Measurements from ENCODE around the gene DSG1.
"Not testable (repeated sequence)": the region's sequence is repeated elsewhere in the genome, so short reads cannot be mapped to it uniquely, and the experiment has no call there.

The DSG1 gene

GRCh38 chr18:31317860-31318259 lies at the start of gene DSG1:
Gene DSG1 (plus strand): TSS chr18:31318160. CDS start chr18:31318301, 141 bp downstream.
- no peak for DNase-seq

GRCh38 chr18:31268985-31269406 lies 49.0 kb upstream of the DSG1 start:
- no peak for DNase-seq

- no peak for DNase-seq
Observed at GRCh38 chr18:31269566-31269965, 48.4 kb upstream of the DSG1 start.

GRCh38 chr18:31270578-31270977 lies 47.4 kb upstream of the DSG1 start:
- DNase-seq = no peak

- DNase-seq = no peak
Observed at GRCh38 chr18:31273812-31274527, 44.0 kb upstream of the DSG1 start.

- no peak for DNase-seq
Observed at GRCh38 chr18:31274931-31275330, 43.0 kb upstream of the DSG1 start.

- no peak for DNase-seq
Observed at GRCh38 chr18:31275722-31276463, 42.1 kb upstream of the DSG1 start.

GRCh38 chr18:31278609-31279071 lies 39.3 kb upstream of the DSG1 start:
- DNase-seq = no peak

- DNase-seq = no peak
Observed at GRCh38 chr18:31280502-31280901, 37.5 kb upstream of the DSG1 start.

- no peak for DNase-seq
Observed at GRCh38 chr18:31281437-31281836, 36.5 kb upstream of the DSG1 start.

GRCh38 chr18:31289446-31289845 lies 28.5 kb upstream of the DSG1 start:
- not testable (repeated sequence) for DNase-seq

- DNase-seq = no peak
Observed at GRCh38 chr18:31291688-31292087, 26.3 kb upstream of the DSG1 start.

- no peak for DNase-seq
Observed at GRCh38 chr18:31294199-31294747, 23.7 kb upstream of the DSG1 start.

- no peak for DNase-seq
Observed at GRCh38 chr18:31297248-31297647, 20.7 kb upstream of the DSG1 start.

GRCh38 chr18:31301201-31301655 lies 16.7 kb upstream of the DSG1 start:
- DNase-seq = no peak

GRCh38 chr18:31302991-31303390 lies 15.0 kb upstream of the DSG1 start:
- no peak for DNase-seq

- DNase-seq = no peak
Observed at GRCh38 chr18:31303771-31304170, 14.2 kb upstream of the DSG1 start.

GRCh38 chr18:31309115-31309514 lies 8.8 kb upstream of the DSG1 start:
- no peak for DNase-seq

GRCh38 chr18:31316974-31317373 lies 986 bp upstream of the DSG1 start:
- no peak for DNase-seq

- DNase-seq = no peak
Observed at GRCh38 chr18:31321719-31322118, 3.8 kb downstream of the DSG1 start.

GRCh38 chr18:31325051-31325450 lies 7.1 kb downstream of the DSG1 start:
- DNase-seq = no peak

GRCh38 chr18:31329787-31330438 lies 12.0 kb downstream of the DSG1 start:
- DNase-seq = no peak

GRCh38 chr18:31343454-31343853 lies 25.5 kb downstream of the DSG1 start:
- no peak for DNase-seq
